HG02884 (cell line): ENCODE measurements around the gene ARFGAP1.
A peak's percentile ranks its signal among the peaks of the same experiment; 100 is the strongest.

Experiments used
- ATAC-seq: cut with Tn5 transposase; IDR thresholded peaks from one replicate; pipeline ENCODE4 v1.9.1; 2021; ENCODE audit warnings: mild to moderate bottlenecking, moderate library complexity; ENCODE audit not compliant: unreplicated experiment

ARFGAP1 gene

DNA sequence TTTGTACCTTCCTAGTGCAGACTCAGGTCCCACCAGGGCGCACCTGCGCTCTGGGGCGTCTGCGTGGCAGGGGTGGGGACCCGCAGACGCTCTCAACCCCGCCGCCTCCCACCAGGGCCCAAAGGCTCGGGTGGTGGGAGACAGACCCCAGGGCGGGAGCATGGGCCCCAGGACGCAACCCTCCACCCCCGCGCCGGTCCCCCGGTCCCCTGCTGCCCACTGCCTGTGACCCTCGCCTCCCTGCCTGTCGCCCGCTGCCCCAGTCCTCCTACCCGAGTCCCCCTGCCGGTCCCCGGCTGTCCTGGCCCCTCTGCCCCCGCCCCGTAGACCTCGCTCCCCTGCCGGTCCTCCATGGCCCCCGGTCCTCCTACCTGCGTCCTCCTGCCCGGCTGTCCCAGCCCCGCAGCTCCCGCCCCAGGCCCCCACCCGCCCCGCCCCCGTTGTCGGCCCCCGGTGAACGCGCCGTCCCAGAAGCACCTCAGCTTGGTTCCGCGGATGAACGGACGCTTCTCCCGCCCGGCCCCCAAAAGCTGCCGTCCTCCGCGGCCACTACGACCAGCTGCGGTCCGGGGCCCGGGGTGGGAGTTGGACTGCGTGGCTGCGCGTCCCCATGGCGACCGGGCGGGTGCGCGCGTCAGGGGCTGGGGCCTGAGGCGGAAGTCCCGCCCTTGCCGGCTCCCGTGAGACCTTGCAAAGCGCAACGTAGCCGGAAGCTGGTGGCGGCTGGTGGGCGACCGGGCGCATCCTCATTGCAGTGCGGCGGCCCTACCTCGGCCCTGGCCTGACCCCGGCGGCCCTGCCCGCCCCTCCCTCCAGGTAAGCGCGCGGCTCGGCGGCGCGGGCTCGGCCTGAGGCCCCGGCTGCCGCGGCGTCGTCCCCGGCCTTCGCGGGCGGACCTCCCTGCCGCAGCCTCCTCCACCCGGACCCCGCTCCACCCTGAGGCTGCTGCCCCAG lies at the start of gene ARFGAP1:
Gene ARFGAP1, plus strand, starts transcription at position 709 of the 954 bp plus-strand sequence. CDS start 2,768 bp downstream, outside the sequence.
- ATAC-seq = peak; percentile 93

DNA sequence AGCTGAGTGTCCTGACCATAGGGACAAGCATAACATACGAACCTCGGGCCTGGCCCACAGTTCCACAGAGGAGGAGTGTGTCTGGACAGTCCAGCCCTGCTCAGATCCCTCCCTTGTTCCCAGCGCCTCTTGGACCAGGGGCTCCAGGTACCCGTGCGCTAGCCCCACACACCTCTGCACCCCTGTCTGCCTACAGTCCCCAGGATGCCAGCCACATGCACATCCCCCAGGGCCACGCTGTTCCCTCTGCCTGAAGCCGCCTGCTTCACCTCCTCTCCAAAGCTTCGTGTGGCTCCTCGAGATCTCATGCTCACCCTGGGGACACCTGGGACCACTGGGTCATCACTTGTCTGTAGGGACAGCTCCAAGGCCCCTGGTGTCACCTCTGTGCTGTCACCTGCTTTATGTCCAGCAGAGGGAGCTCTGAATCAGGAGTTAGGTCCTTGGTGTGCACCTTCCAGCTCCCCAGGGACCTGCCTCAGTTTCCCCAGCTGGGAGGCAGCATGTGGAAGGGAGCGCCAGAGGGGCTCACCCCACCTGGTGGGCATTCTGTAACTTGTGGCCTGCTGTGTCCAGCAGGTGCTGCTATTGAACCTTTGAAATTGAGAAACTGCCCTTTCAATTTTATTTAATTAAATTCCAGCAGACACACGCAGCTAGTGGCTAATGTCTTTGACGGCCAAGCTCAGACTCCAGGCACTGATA lies 49.3 kb upstream of the ARFGAP1 start:
- ATAC-seq = no peak

- no peak for ATAC-seq
These were observed 48.8 kb upstream of the ARFGAP1 start for GRCh38 chr20:63223826-63224207.

DNA sequence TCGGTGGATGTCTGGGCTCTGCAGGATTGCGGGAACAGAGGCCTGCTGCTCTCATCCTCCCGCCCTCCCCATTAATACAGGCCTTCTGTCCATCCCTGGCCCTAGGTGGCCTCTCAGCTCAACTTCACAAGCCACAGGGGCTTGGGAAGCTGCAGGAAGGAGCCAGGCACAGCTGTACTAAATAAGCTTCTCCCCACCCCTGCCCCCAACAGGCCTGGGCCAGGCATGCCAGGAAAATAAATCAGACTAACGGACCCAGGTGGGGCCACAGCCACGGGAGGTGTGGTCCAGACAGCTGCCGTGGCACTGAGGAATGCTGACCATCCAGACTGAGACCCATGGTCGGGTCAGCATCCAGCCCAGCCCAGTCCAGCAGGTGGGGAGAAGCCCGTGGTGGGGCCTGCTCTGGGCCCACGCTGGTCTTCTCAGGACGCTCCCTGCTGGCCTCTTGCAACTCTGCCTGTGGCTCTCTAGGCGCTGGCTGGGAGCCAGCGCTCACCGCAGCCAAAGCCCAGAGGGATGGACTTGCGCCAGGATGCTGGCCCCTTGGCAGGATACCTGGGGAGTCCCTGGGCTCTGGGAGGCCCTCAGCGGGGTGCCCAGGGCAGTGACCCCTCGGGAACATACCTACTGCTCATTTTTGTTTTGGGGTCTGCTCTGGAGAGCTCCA lies 48.1 kb upstream of the ARFGAP1 start:
- no peak for ATAC-seq

GRCh38 chr20:63225082-63225454 lies 47.5 kb upstream of the ARFGAP1 start:
- no peak for ATAC-seq

DNA sequence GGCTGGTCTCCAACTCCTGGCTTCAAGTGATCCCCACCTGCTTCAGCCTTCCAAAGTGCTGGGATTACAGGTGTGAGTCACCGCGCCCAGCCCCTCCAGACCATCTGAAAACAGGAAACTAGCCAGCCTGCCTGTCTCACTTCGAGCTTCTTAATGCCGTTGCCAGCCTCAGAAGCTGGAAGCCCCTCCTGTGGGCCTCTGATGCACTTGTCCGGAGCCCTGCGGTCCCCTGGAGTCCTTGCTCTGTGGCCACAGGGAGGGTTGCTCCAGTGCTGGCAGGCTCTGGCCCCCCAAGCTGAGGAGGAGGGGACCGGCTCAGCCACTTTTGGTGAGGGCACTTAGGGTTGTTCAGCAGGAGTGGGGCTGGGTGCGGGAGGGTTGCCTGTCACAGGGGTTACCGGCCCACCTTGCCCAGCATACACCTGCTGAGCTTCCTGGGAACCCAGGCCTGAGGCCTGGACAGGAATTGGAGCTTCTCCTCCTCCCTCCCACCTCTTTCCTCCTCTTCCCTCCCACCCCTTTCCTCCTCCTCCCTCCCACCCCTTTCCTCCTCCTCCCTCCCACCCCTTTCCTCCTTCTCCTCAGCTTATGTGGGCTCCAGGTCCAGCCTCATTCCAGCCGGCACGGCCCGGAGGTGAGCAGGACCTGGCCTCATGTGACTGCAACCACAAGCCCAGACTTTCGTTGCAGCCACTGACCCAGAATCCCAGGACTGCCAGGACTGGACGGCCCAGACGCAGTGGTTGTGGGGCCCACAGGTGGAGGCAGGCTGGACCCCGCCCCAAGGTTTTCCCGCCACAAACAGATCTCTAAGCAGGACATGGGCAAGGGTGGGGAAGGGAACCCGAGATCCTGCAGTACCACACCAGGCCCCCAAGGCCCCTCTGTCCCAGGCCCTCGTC lies 46.3 kb upstream of the ARFGAP1 start:
- no peak for ATAC-seq

DNA sequence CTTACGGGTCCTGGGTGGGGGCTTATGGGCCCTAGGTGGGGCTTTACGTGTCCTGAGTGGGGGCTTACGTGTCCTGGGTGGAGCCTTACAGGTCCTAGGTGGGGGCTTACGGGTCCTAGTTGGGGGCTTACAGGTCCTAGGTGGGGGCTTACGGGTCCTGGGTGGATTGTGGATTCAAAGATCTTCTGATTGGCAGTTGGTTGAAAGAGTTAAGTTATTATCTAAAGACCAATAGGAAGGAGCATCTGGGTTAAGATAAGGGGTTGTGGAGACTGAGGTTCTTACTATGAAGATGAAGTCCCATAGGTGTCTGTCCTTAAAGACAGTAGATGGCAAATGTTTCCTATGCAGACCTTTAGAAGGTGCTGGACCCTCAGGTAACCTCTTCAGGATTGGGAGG lies 45.4 kb upstream of the ARFGAP1 start:
- ATAC-seq = no peak

DNA sequence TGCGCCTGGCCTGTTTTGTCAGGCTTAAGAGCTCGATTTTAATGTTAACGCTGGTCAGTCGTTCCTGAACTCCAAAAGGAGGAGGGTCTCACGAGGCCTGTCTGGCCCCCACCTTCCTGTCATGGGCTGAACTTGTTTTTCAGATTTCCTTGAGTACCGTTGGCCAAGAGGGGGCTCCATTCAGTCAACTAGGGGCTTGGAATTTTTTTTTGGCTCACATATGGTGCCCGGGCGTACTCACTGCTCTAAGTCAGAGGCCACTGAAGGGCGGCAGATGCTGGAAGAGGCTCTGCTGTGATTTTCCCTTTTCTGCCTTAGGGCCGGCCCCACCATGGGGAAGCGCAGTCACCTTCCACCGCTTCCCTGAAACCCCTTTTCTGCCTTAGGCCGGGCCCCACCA lies 43.8 kb upstream of the ARFGAP1 start:
- ATAC-seq = no peak

DNA sequence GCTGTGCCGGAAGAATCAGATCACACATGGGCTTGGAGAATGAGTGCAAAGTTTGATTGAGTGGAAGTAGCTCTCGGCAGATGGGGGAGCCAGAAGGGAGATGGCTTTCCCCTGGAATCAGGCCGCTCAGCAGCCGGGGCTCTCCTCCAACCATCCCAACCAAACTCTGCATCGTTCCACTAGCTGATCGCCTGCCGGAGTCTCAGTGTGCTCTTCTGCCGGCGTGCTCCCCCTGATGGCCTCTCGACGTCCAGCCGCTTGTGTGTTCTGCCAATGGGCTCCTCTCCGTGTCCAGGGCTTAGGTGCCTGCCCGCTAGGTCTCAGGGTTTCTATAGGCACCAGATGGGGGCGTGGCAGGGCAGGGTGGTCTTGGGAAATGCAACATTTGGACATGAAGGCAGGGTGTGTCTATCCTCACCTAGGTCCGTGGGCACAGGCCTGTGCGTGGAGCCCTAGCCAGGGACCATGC lies 41.8 kb upstream of the ARFGAP1 start:
- ATAC-seq = no peak

- ATAC-seq = no peak
These were observed 40.2 kb upstream of the ARFGAP1 start for GRCh38 chr20:63232235-63233060.

DNA sequence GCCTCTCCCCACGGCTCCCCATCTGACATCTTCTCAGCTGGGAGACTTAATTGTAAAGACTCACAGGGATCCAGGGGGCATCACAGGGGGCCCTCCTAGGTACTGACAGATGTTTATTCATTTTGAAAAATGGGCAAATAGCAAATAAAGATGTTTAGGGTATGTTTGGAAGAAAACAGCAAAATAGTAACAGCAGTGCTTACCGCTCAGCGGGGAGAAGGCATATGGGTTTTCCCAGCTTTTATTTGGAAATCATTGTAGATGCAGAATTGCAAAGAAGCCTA lies 39.6 kb upstream of the ARFGAP1 start:
- ATAC-seq = no peak

GRCh38 chr20:63233924-63234323 lies 38.7 kb upstream of the ARFGAP1 start:
- ATAC-seq = no peak

DNA sequence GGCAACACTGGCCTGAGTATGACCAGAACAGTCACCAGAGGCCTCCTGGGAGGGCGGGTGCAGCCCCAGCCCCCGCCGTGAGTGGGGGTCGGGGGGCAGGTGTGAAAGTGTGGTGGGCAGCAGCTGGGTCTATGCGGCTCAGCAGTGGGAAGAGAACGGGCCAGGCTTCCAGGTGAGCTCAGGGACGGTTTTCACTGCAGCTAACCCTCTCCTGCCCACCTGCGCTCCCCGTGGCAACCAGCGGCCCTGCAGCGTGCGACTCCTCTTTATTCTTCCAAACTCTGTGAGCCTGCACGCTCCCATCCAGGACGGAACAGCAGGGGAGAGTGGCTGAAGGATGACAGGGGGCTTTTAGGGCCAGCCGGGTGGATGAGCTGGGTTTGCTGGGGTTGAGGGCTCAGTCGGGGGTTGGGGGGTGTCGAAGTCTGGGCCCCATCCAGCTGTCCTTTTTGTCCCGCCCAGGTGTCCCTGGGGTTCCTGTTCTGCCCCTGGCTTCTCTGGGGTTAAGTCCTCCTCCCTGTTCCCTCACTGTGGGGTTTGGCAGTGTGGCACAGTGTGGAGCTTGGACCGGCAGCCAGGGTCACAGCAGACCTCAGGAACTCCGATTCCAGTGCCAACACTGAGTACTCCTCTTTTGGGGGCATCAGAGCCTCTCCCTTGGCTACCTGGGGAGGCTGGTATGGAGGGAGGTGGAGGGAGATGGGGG lies 37.8 kb upstream of the ARFGAP1 start:
- ATAC-seq = no peak

DNA sequence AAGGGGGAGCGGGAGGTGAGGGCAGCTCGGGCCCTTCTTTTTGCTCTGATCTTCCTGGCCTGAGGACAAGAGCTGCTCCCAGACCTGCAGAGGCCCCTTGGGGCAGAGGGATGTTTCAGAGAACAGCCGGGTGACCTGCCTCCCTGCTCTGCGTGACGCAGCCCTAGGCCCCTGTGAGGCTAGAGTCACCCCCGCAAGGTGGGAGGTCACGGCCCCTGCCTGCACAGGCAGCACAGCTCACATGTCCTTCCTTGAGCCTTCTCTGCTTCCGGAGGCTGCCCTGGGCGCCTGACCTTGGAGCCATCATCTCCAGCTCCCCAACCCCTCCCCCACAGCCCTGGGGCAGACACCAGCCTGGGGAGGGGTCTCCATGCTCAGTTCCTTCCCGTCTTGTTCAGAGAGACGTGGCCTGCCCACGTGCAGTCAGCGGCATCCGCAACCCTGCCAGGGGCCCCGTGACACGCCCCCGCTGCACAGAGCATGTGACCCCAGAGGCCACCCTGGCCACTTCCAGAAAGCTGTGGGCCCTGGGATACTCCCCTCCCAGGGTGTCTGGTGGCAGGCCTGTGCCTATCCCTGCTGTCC lies 37.1 kb upstream of the ARFGAP1 start, which contains the start of gene BIRC7:
Gene BIRC7, plus strand, starts transcription at position 507 of the 585 bp plus-strand sequence. CDS start 192 bp downstream, outside the sequence.
- ATAC-seq = no peak

- ATAC-seq = no peak
These were observed 36.3 kb upstream of the ARFGAP1 start for GRCh38 chr20:63236116-63236837.

- ATAC-seq = no peak
These were observed 34.6 kb upstream of the ARFGAP1 start for GRCh38 chr20:63238031-63238430.

DNA sequence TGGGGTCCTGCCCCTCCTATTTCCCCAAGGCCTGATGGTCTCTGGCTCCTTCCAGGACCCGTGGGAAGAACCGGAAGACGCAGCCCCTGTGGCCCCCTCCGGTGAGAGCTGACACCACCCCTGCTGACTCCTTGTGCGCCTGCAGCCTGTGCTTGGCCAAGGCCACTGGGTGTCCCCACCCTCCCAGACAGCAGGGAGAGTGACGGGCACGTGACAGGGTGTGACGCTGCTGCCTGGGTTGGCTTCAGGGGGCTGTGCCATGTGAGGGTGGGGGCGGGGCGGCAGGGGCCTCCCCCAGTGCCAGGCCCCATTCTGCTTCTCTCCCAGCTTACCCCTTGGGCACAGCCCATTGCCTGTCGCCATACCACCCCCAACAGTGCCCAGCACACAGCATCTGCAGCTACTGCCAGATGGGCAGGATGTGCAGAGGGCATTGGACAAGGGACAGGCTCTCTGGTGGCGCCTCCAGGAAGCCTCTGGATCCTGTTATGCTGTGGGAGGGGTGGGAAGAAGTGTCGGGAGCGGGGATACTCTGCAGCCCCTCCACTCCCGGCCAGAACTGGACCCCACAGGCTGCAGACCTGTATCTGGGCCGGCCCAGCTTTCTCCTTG lies 34.0 kb upstream of the ARFGAP1 start:
- ATAC-seq = no peak

DNA sequence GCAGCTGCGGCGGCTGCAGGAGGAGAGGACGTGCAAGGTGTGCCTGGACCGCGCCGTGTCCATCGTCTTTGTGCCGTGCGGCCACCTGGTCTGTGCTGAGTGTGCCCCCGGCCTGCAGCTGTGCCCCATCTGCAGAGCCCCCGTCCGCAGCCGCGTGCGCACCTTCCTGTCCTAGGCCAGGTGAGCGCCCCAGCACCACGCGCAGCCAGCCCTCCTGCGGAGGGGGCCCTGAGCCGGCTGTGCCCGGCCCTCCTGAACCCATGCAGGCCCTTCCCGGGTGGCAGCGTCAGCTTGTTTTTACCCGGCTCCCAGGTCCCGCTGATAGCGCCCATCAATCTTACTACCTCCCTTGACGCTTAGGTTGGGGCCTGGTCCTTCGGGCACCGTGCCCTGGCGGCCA lies 33.2 kb upstream of the ARFGAP1 start:
- ATAC-seq = no peak
